Fibroblast of lung (primary cell): Measurements from ENCODE around the gene MXRA7. TPM values are rescaled to one million over a fixed set of nuclear protein-coding genes. Genes with fewer than 3 reads are reported as not detected.
"Not testable (repeated sequence)": the region's sequence is repeated elsewhere in the genome, so short reads cannot be mapped to it uniquely, and the experiment has no call there.

Experiments
- DNase-seq, 2 donors: peaks; one replicate each; pipeline versions ENCODE4 v3.0.0 to v3.0.0-alpha.2; 2010; ENCODE audit warnings: low read depth in 2 of 2
- H2AFZ ChIP-seq: 2 replicates; pipeline ENCODE4 v1.5.1; 2012; ENCODE audit warnings: low read length, control low read depth, inconsistent platforms
- H3K27ac ChIP-seq: 2 replicates; pipeline ENCODE4 v1.5.1; 2011; ENCODE audit warnings: low read length, control low read depth; ENCODE audit not compliant: insufficient read depth
- H3K27me3 ChIP-seq: 2 replicates; pipeline ENCODE4 v1.5.1; 2011; ENCODE audit warnings: mild to moderate bottlenecking, low read length; ENCODE audit not compliant: control insufficient read depth, insufficient read depth
- H3K36me3 ChIP-seq: 2 replicates; pipeline ENCODE4 v1.5.1; 2011; ENCODE audit warnings: low read length; ENCODE audit not compliant: control insufficient read depth, insufficient read depth
- H3K4me1 ChIP-seq: 2 replicates; pipeline ENCODE4 v1.5.1; 2011; ENCODE audit warnings: low read length; ENCODE audit not compliant: control insufficient read depth, insufficient read depth; ENCODE audit errors: extremely low read depth
- H3K4me2 ChIP-seq: 2 replicates; pipeline ENCODE4 v1.5.1; 2011; ENCODE audit warnings: low read length, control low read depth; ENCODE audit not compliant: insufficient read depth; ENCODE audit errors: extremely low read depth
- H3K4me3 ChIP-seq, 4 experiments: fragments of 200-600 bp in 1 of 4; sonication (generic) in 1 of 4; replicated peaks in 1 of 4; 2 replicates each; pipeline ENCODE4 v1.5.1; 2011 to 2016; ENCODE audit warnings: low read length in 4 of 4, low read depth in 3 of 4, mild to moderate bottlenecking in 3 of 4, control low read depth in 2 of 4, inconsistent platforms in 1 of 4, mixed read lengths in 1 of 4; ENCODE audit not compliant: insufficient read depth in 1 of 4; ENCODE audit errors: control extremely low read depth in 1 of 4
- H3K79me2 ChIP-seq: 2 replicates; pipeline ENCODE4 v1.5.1; 2012; ENCODE audit warnings: mild to moderate bottlenecking, low read length, inconsistent platforms; ENCODE audit not compliant: control insufficient read depth, insufficient read depth
- H3K9ac ChIP-seq: 2 replicates; pipeline ENCODE4 v1.5.1; 2011; ENCODE audit warnings: mild to moderate bottlenecking, low read length, control low read depth; ENCODE audit not compliant: insufficient read depth
- H3K9me3 ChIP-seq: 2 replicates; pipeline ENCODE4 v1.5.1; 2012; ENCODE audit warnings: low read depth, low read length; ENCODE audit not compliant: control insufficient read depth, insufficient read depth
- H4K20me1 ChIP-seq: 2 replicates; pipeline ENCODE4 v1.5.1; 2011; ENCODE audit warnings: low read length; ENCODE audit not compliant: control insufficient read depth, insufficient read depth; ENCODE audit errors: extremely low read depth
- EZH2 ChIP-seq: IDR thresholded peaks from 2 replicates; pipeline ENCODE4 v1.5.1; 2012; ENCODE audit warnings: low read length, control low read depth, mild to moderate bottlenecking; ENCODE audit errors: missing control alignments
- polyA plus RNA-seq, 2 donors: library from polyadenylated mRNA; depleted of rRNA in 1 of 2; stranded (reverse) in 1 of 2; unstranded in 1 of 2; fragments of >200 nt; gene quantifications; 2 replicates each; pipeline ENCODE4 v1.2.1, GENCODE V29; 2011 to 2012; ENCODE audit warnings: missing spikeins in 1 of 2
- total RNA-seq: library from RNA; depleted of rRNA; stranded (reverse); fragments of >200 nt; gene quantifications from 2 replicates; pipeline ENCODE4 v1.2.1, GENCODE V29; 2014
- TF ChIP-seq, protein P1 (sequence below), 2 donors: IDR thresholded peaks in 1 of 2; conservative IDR thresholded peaks in 1 of 2; 1 replicate in 1 of 2; 2 replicates in 1 of 2; pipeline ENCODE4 v1.5.1; 2011 to 2012; ENCODE audit warnings: low read length in 2 of 2, control low read depth in 1 of 2, inconsistent platforms in 1 of 2, low read depth in 1 of 2, mild to moderate bottlenecking in 1 of 2

Gene MXRA7
- total and polyA plus RNA-seq, 2 donors (not counting 1 experiment from before 2014, with no cell fraction given), result 127 to 307 TPM

DNA sequence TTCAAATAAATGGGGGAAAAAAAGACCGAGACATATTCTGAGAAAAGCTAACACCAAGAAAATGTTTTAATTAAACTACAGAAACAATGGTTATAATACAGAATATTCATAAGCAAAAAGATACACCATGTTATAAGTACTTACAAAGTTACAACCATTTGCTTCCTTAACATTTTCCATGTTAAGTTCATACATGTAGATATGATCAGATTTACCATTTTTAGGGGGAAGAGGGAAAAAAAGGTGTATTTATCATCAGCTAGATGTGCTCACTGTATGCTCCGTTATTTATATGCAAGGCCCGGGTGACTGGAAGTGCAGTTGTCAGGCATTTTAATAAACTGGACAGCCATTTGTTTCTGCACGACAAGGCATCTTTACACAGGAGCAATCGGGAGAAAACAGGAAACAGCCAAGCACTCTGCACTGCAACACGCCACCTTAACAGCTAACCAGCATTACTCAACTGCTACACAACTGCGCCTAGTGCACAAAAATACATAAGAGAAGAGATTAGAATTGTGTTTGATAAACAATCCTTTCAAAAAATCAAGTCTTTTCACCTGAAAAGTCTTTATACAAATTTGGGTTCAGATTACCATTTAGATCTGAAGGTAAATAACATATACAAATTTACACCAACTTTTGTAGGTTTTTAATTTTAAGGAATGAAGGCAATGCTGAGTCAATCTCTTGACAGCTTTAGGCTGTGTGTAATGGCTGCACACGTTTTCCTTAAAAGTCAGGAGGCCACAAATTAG is 23.5 kb upstream of the MXRA7 start:
- Histone ChIP-seq H3K79me2 (peaks cover 69% of the 10 kb centered on the region), H3K27me3 (no peaks in the 10 kb centered on the region), H3K4me2 (peak overlapping the region; percentile 95), H4K20me1 (no peaks in the 10 kb centered on the region), H2AFZ (no peak overlapping the region), H3K9me3 (no peaks in the 10 kb centered on the region), H3K4me3 (peak overlapping the region; percentile 93 to 96 (median 94)), H3K27ac (peak overlapping the region; percentile 9), H3K9ac (no peak overlapping the region), H3K4me1 (peaks cover 8% of the 10 kb centered on the region), H3K36me3 (peaks cover 14% of the 10 kb centered on the region)
- peak; percentile 44 to 46 for DNase-seq
- TF ChIP-seq EZH2, result no peak
- TF ChIP-seq, protein P1, sequence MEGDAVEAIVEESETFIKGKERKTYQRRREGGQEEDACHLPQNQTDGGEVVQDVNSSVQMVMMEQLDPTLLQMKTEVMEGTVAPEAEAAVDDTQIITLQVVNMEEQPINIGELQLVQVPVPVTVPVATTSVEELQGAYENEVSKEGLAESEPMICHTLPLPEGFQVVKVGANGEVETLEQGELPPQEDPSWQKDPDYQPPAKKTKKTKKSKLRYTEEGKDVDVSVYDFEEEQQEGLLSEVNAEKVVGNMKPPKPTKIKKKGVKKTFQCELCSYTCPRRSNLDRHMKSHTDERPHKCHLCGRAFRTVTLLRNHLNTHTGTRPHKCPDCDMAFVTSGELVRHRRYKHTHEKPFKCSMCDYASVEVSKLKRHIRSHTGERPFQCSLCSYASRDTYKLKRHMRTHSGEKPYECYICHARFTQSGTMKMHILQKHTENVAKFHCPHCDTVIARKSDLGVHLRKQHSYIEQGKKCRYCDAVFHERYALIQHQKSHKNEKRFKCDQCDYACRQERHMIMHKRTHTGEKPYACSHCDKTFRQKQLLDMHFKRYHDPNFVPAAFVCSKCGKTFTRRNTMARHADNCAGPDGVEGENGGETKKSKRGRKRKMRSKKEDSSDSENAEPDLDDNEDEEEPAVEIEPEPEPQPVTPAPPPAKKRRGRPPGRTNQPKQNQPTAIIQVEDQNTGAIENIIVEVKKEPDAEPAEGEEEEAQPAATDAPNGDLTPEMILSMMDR (conservative IDR thresholded peaks at IDR 0.05 in 1 of 2, IDR thresholded peaks at IDR 0.05 in 1 of 2; ENCODE audit: low read depth in 1 of 2, low read length in 2 of 2), result no peak

DNA sequence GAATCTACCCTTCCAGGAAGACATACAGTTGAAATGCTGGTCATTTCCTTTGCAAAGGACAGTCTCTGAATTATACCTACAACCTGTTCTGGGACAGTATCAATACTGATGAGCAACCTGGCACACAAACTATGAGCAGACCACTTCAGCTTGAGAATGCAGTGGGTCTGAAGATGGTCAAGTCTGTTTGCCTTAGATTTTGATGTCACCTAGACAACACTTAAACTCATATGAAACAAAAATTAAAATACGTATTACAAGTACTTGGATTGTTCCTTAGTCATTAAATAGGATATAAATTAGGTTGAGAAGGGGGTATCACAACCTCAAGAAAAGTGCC is 22.8 kb upstream of the MXRA7 start:
- peaks cover 66% of the 10 kb centered on the region for H3K79me2 ChIP-seq
- H3K36me3 ChIP-seq, result peaks cover 14% of the 10 kb centered on the region
- H4K20me1 ChIP-seq, result no peaks in the 10 kb centered on the region
- no peaks in the 10 kb centered on the region for H3K9me3 ChIP-seq
- TF ChIP-seq, protein P1 (conservative IDR thresholded peaks at IDR 0.05 in 1 of 2, IDR thresholded peaks at IDR 0.05 in 1 of 2; ENCODE audit: low read depth in 1 of 2, low read length in 2 of 2), result no peak
- TF ChIP-seq EZH2, result no peak
- H3K4me3 ChIP-seq, result peak overlapping the region; percentile 16 to 96 (median 94)
- no peaks in the 10 kb centered on the region for H3K27me3 ChIP-seq
- H3K9ac ChIP-seq, result no peak overlapping the region
- no peak overlapping the region for H2AFZ ChIP-seq
- H3K4me1 ChIP-seq, result peaks cover 5% of the 10 kb centered on the region
- no peak overlapping the region for H3K27ac ChIP-seq
- peak overlapping the region; percentile 66 for H3K4me2 ChIP-seq
- DNase-seq, result no peak

- TF ChIP-seq, protein P1 (conservative IDR thresholded peaks at IDR 0.05 in 1 of 2, IDR thresholded peaks at IDR 0.05 in 1 of 2; ENCODE audit: low read depth in 1 of 2, low read length in 2 of 2), result no peak
- TF ChIP-seq EZH2, result no peak
- Histone ChIP-seq H3K4me3 (peak overlapping the region in 2 of 4 experiments; percentile 93 to 96), H3K27ac (no peak overlapping the region), H2AFZ (no peak overlapping the region), H4K20me1 (no peaks in the 10 kb centered on the region), H3K4me2 (peak overlapping the region; percentile 66), H3K9ac (no peak overlapping the region), H3K79me2 (peaks cover 70% of the 10 kb centered on the region), H3K4me1 (peaks cover 5% of the 10 kb centered on the region), H3K9me3 (no peaks in the 10 kb centered on the region), H3K27me3 (no peaks in the 10 kb centered on the region), H3K36me3 (peaks cover 14% of the 10 kb centered on the region)
- DNase-seq, result peak; percentile 33 to 42
Observed at GRCh38 chr17:76732734-76733617, 22.2 kb upstream of the MXRA7 start.

DNA sequence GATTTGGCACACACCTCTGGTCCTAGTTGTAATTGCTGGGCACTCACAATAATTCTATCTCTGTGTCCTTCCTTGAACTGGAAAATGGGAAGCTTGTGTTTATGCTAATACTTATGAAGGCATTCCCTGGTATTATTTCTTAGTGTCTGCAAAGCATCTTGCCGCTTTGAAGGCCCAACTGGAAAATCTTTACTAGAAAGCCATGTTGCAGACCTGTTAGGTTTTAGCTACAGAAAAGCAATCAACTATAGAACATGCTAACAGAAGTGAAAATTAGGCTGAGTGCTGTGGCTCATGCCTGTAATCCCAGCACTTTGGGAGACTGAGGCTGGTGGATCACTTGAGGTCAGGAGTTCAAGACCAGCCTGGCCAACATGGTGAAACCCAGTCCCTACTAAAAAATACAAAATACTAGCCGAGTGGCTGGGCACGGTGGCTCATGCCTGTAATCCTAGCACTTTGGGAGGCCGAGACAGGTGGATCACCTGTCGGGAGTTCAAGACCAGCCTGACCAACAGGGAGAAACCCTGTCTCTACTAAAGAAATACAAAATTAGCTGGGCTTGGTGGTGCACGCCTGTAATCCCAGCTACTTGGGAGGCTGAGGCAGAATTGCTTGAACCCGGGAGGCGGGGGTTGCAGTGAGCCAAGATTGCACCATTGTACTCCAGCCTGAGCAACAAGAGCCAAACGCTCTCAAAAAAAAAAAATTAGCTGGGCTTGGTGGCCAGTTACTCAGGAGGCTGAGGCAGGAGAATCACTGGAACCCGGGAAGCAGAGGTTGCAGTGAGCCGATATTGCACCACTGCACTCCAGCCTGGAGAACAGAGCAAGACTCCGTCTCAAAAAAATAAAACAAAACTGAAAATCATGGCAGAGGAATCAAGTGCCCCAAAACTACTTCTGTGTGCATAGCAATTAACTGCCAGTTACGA is 21.3 kb upstream of the MXRA7 start:
- not testable (repeated sequence) for H4K20me1 ChIP-seq, H3K27me3 ChIP-seq, H3K9ac ChIP-seq, H3K9me3 ChIP-seq, H3K4me2 ChIP-seq, H2AFZ ChIP-seq, H3K27ac ChIP-seq, H3K4me1 ChIP-seq, H3K4me3 ChIP-seq, DNase-seq
- H3K79me2 ChIP-seq, result peaks cover 79% of the 10 kb centered on the region
- peaks cover 14% of the 10 kb centered on the region for H3K36me3 ChIP-seq
